GM19372 (cell line): Measurements from ENCODE around the gene TMEM92.

Source experiments
- ATAC-seq: cut with Tn5 transposase; IDR thresholded peaks from one replicate; pipeline ENCODE4 v1.9.1; 2021; ENCODE audit warnings: mild to moderate bottlenecking, low read depth, moderate library complexity; ENCODE audit not compliant: unreplicated experiment

TMEM92 gene

DNA sequence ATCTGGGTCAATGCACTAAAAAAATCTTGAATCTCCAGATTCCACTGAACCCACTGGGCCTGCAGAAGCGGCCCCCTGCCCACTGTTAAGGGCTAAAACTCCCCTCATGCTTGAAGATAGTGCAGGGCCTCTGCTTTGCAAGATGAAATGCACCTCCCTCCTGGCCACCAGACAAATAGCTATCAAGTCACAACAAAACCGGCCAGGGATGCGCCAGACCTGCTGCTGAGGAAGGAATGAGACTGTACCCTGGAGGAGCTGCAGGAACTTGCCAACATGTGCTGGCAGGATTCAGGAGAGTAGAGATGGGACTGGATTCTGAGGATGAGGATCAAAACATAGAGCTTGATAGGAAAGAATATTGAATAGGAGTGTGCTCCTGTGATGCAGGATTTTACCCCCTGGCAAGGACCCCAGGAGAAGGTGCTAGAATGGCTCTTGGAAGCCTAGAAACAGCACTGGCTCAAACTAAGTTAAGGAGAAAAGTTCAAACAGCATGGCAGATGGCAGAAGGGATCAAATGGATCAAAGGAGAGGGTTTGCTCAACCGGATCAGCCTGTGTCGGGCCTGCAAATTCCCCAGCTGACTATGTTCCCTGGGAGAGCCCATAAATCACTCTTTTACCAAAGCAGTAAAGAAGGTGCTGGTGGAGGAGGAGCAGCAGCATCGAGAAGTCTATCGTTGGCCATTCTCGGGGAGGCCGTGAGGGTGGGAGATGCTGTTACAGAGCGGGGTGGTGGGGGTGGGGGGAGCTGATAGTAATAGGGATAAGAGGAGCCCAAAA is 44.4 kb downstream of the TMEM92 start:
- no peak for ATAC-seq

DNA sequence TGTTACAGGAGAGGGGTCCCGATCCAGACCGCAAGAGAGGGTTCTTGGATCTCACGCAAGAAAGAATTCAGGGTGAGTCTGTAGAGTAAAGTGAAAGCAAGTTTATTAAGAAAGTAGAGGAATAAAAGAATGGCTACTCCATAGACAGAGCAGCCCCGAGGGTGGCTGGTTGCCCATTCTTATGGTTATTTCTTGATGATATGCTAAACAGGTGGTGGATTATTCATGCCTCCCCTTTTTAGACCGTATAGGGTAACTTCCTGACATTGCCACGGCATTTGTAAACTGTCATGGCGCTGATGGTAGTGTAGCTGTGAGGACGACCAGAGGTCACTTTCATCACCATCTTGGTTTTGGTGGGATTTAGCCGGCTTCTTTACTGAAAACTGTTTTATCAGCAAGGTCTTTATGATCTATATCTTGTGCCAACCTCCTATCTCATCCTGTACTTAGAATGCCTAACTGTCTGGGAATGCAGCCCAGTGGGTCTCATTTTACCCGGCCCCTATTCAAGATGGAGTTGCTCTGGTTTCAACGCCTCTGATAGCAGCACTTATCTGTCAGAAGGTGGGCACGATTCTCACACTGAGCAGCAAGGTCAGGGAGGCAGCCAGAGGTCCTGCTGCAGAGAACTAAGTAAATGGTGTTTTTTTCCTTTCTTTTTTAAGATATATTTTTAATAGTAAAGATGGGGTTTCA is 45.2 kb downstream of the TMEM92 start:
- ATAC-seq, result no peak

DNA sequence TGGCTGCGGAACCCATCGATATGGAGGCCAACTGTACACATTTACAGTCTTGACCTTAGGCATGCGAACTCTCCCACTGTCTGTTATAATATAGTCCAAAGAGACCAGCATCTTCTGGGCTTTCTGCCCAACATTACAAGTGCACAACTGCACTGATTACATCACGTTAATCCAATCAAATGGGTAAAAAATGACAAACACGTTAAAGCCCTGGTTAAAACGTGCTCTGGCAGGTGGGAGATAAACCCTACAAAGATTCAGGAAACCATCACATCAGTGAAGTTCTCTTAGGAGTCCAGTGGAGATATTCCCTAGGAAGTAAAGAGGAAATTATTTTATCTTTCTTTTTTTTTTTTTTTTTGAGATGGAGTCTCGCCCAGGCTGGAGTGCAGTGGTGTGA is 48.0 kb downstream of the TMEM92 start:
- no peak for ATAC-seq

DNA sequence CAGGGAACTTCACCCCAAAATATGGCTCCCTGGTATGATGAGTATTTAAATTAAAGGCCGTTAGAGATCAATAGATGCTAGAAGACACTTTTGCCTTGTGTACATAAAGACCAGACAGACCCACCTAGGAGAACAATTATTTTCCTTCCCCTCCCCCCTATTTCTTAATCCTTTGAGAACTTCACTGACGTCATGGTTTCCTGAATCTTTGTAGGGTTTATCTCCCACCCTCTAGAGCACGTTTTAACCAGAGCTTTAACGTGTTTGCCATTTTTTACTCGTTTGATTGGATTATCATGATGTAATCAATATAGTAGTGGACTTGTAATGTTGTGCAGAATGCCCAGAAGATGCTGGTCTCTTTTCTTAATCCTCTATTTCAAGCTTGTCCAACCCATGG is 48.8 kb downstream of the TMEM92 start:
- no peak for ATAC-seq

DNA sequence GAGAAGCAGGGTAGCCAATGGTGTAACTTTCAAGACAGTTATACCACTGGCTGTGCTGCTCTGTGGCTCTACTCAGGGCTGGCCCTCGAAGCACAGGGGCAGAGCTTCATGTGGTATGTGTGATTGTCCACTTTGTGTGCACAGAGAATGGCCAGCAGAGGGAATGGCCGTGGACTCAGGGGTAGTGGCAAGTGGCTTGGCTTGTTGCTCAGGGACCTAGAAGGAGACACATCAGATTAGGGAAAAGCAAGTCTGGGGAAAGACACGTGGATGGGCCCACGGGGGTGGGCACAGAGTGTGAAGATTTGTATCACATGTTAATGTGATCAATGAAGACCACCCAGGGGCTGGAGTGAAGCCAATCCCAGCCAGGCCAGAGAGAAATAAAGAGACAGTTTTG is 51.6 kb downstream of the TMEM92 start:
- no peak for ATAC-seq

DNA sequence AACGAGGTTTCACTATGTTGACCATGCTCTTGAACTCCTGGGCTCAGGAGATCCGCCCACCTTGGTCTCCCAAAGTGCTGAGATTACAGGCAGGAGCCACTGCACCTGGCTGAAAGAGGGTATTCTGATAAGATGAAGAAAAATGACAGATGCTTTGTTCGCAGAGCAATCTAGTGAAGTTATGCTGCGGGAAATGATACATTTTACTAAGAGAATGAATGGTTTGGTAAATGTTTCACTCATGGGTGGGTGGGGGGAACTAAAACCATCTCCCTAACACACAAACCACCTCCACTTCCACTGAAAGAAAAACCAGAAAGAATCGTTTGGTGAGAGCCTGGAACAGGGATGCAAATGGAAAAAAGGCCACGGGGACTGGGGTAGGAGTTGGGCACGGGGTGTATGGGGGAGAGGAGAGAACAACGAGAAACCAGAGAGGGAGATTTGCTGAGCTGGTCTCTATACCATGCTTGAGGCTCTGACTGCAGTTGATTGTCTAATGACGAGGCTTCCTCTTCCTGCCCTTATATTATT is 52.6 kb downstream of the TMEM92 start:
- ATAC-seq, result no peak

DNA sequence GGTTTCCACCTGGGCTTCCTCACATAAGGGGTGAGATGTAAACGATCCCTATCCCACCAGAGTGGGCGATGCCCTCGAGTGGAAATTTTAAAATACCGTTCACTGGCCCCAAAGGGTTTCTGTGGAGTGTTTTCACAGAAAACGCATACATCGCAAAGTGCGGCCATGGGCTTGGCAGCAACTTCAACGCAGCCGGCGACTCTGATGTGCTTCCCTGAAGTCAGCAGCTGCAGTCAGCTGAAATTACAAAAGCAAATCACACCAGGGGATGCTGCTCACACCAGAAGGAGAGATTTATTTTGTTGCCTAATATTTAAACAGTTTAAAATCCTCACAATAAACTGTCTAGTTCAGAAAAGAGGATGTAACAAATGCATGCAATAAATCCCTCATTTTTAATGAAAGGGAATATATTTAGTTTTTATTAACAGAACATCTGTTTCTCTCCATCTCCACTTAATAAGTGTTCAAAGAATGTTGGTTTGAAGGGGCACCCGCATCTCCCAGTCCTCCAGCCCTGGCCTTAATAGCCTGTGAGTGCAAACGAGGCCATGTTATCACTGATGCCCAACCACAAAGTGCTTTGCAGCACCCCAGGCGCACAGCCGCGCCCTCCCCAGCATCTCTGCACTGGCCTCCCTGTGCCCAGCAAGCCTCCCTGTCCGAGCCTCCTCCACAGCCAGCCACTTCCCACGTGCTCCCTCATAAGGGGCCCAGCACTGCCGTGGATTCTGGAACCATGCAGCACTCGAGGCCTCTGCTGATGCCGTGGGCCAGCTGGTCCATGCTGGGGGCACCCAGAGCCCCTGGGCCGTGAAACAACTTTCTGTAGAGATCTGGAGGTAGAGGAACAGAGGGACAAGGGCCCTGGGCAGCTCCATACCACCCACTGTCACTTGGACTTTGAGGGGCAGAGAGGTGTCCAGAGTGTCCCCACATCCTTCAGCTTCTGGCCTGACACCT is 54.4 kb downstream of the TMEM92 start:
- no peak for ATAC-seq

DNA sequence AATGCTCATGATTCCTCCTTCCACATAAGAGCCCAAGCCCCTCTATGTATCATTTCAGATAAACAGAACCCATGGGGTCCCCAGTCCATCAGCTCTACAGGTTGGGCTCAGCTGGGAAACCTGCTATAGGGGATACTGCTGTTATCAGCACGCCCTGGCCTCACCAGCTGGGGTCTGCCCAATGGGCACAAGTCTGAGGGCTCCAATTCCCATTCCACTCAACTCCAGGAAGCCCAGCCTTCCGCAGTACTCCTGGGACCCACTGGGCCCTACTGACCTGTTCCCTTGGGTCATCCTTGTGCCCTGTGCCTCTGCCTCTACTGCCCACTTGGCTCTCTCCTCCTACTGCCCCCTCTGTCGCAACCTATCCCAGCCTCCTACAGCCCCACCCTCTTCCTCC is 55.5 kb downstream of the TMEM92 start:
- no peak for ATAC-seq

DNA sequence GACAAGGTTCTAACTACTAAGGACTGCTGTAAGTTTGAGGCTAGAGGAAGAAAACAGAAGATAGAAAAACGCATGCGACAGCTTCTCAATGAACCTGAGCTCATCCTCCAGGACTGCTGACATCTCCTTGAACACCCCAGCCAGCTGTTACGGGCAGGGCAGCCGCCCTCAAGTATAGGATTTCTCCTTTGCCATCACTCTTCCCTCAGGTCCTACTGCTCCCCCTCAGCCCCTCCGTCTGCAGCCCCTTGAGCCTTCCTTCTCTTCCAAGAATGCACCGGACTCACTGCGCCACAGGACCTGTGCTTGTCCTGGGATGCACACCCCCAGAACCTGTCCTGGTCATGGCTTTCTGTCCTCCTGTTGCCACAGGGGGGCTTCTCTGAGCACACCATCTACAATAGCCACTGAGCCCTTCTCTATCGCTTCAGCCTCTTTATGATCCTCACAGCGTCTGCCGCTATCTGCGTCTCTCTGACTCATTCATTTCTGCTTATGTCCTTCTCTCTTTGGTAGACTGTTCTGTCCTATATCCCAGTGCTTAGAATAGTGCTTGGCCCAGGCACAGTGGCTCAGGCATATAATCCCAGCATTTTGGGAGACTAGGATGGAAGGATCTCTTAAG is 56.0 kb downstream of the TMEM92 start:
- no peak for ATAC-seq
